ENCODE data around the gene C11orf86.

DNA sequence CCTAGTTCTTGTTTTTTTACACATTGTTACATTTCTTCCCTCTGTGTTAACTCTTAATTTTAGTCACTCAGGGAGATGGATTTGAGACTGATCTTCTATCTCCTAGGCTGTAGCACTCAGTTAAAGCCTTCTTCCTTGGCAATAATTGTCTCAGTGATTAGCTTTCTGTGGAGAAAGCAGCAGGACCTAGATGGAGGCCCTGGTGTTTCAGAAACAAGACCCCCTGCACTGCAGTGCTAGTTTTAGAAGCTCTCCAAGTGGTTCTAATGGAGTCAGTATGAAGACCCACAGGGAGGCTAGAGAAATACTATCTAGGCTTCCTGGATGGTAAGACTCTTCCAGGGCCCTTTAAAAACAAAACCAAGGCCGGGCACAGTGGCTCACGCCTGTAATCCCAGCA lies 12.9 kb upstream of the C11orf86 start:
- TF ChIP-seq, protein P1, sequence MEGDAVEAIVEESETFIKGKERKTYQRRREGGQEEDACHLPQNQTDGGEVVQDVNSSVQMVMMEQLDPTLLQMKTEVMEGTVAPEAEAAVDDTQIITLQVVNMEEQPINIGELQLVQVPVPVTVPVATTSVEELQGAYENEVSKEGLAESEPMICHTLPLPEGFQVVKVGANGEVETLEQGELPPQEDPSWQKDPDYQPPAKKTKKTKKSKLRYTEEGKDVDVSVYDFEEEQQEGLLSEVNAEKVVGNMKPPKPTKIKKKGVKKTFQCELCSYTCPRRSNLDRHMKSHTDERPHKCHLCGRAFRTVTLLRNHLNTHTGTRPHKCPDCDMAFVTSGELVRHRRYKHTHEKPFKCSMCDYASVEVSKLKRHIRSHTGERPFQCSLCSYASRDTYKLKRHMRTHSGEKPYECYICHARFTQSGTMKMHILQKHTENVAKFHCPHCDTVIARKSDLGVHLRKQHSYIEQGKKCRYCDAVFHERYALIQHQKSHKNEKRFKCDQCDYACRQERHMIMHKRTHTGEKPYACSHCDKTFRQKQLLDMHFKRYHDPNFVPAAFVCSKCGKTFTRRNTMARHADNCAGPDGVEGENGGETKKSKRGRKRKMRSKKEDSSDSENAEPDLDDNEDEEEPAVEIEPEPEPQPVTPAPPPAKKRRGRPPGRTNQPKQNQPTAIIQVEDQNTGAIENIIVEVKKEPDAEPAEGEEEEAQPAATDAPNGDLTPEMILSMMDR (IDR thresholded peaks at IDR 0.05; ENCODE audit: low read length): no peak
- TF ChIP-seq EZH2 (IDR thresholded peaks at IDR 0.05; ENCODE audit: borderline replicate concordance, low read length): no peak

Measured in OCI-LY1 (cell line).